GM19452 (cell line): ENCODE measurements around the gene CACTIN.
A peak's percentile ranks its signal among the peaks of the same experiment; 100 is the strongest.
"Not testable (repeated sequence)": the region's sequence is repeated elsewhere in the genome, so short reads cannot be mapped to it uniquely, and the experiment has no call there.

Source experiments
- ATAC-seq: cut with Tn5 transposase; IDR thresholded peaks from one replicate; pipeline ENCODE4 v1.9.1; 2021; ENCODE audit not compliant: unreplicated experiment

The CACTIN gene

GRCh38 chr19:3626473-3627350, at the start of gene CACTIN:
Gene CACTIN (minus strand): TSS chr19:3626790. CDS start chr19:3626762, 28 bp downstream.
- ATAC-seq, result peak; percentile 88

GRCh38 chr19:3674784-3675543, 48.4 kb upstream of the CACTIN start:
- no peak for ATAC-seq

GRCh38 chr19:3673506-3674439, 47.2 kb upstream of the CACTIN start:
- no peak for ATAC-seq

GRCh38 chr19:3672993-3673392, 46.4 kb upstream of the CACTIN start:
- no peak for ATAC-seq

- ATAC-seq, result no peak
Measured at GRCh38 chr19:3672575-3672948, 46.0 kb upstream of the CACTIN start.

- no peak for ATAC-seq
Measured at GRCh38 chr19:3671680-3672574, 45.3 kb upstream of the CACTIN start.

GRCh38 chr19:3670796-3671679, 44.4 kb upstream of the CACTIN start:
- no peak for ATAC-seq

GRCh38 chr19:3669947-3670795, 43.6 kb upstream of the CACTIN start:
- no peak for ATAC-seq

GRCh38 chr19:3669082-3669946, 42.7 kb upstream of the CACTIN start:
- no peak for ATAC-seq

GRCh38 chr19:3668331-3669081, 41.9 kb upstream of the CACTIN start:
- ATAC-seq, result no peak

- no peak for ATAC-seq
Measured at GRCh38 chr19:3667766-3668165, 41.2 kb upstream of the CACTIN start.

GRCh38 chr19:3667037-3667638, 40.5 kb upstream of the CACTIN start:
- ATAC-seq, result no peak

- not testable (repeated sequence) for ATAC-seq
Measured at GRCh38 chr19:3666545-3666856, 39.9 kb upstream of the CACTIN start.

- ATAC-seq, result no peak
Measured at GRCh38 chr19:3665681-3666544, 39.3 kb upstream of the CACTIN start.
